ENCODE measurements around the gene DOHH. TPM values are rescaled to one million over a fixed set of nuclear protein-coding genes. Genes with fewer than 3 reads are reported as not detected.

DOHH gene
- total and polyA plus RNA-seq, 2 experiments from 2014 or later, result 19.0 to 34.7 TPM

DNA sequence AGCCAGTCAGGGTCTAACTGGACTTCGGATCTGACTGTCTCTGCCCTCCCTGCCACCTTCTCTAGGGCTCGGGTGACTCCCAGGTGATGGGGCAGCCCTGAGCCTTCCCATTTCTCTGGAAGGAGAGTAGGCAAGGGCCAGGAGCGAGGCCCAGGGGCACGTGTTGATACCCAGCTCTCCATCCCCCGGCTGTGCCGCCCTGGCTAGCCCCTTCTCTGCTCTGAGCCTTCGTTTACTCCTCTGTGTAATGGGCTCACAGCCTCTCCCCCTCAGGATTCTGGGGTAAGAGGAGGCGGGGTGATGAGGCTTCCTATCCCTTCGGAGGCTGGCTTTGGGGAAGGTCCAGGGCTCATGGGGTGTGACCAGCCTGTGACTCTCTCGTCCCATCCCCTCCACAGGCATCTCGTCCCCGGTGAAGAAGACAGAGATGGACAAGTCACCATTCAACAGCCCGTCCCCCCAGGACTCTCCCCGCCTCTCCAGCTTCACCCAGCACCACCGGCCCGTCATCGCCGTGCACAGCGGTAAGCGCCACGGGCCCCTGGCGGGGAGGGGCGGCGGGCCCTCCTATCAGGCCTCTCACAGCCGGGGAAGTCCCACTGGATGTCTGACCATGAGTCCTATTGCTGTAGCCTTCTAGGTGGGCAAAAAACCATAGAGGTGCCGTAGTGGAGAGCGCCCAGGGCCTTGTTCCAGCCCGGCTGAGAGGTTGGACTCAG is 51.7 kb downstream of the DOHH start:
- no peaks in the 10 kb centered on the region for H3K36me3 ChIP-seq (ENCODE audit: insufficient read depth)
- no peak overlapping the region for H3K4me3 Mint-ChIP-seq
- DNase-seq (ENCODE audit: low spot score) (no peak), ATAC-seq (no peak)
- H3K79me2 ChIP-seq (replicated peaks; ENCODE audit: insufficient read depth), result no peaks in the 10 kb centered on the region
- no peaks in the 10 kb centered on the region for H3K36me3 Mint-ChIP-seq (ENCODE audit: low read depth)
- H3K4me3 ChIP-seq, result no peak overlapping the region
- no peaks in the 10 kb centered on the region for H4K20me1 ChIP-seq (replicated peaks; ENCODE audit: insufficient read depth)
- H2AFZ ChIP-seq, result no peak overlapping the region
- peaks cover 6% of the 10 kb centered on the region; the same call in 1 of the 2 replicates for H3K4me1 ChIP-seq (ENCODE audit: insufficient read depth)
- H3K9me3 Mint-ChIP-seq, result no peaks in the 10 kb centered on the region; the same call in 2 of the 3 replicates
- H3K27ac Mint-ChIP-seq, result no peak overlapping the region
- H3K9me2 ChIP-seq (ENCODE audit: insufficient read depth), result no peaks in the 10 kb centered on the region
- H3K4me2 ChIP-seq, result no peak overlapping the region
- H3K27ac ChIP-seq (ENCODE audit: low read depth), result no peak overlapping the region
- TF ChIP-seq ZNF462 (CRISPR knock-in tag; IDR thresholded peaks at IDR 0.05), result no peak
- no peak for TF ChIP-seq NANOG (IDR thresholded peaks at IDR 0.05; ENCODE audit: borderline replicate concordance)
- no peak for TF ChIP-seq REST (IDR thresholded peaks at IDR 0.05; ENCODE audit: unreplicated experiment)
- TF ChIP-seq EZH2phosphoT487 (IDR thresholded peaks at IDR 0.05; ENCODE audit: unreplicated experiment), result no peak
- no peak for TF ChIP-seq POLR2AphosphoS5 (IDR thresholded peaks at IDR 0.05; ENCODE audit: low read depth)
- no peak for TF ChIP-seq ZNF331 (CRISPR knock-in tag; IDR thresholded peaks at IDR 0.05; ENCODE audit: low read depth)
- no peak for TF ChIP-seq EZH2 (IDR thresholded peaks at IDR 0.05; ENCODE audit: low read depth, unreplicated experiment)
- TF ChIP-seq JUNB (IDR thresholded peaks at IDR 0.05; ENCODE audit: unreplicated experiment), result no peak
- TF ChIP-seq CREB1 (CRISPR knock-in tag; IDR thresholded peaks at IDR 0.05; ENCODE audit: low read depth), result no peak
- TF ChIP-seq ZNF114 (CRISPR knock-in tag; IDR thresholded peaks at IDR 0.05), result no peak
- TF ChIP-seq, protein P1, sequence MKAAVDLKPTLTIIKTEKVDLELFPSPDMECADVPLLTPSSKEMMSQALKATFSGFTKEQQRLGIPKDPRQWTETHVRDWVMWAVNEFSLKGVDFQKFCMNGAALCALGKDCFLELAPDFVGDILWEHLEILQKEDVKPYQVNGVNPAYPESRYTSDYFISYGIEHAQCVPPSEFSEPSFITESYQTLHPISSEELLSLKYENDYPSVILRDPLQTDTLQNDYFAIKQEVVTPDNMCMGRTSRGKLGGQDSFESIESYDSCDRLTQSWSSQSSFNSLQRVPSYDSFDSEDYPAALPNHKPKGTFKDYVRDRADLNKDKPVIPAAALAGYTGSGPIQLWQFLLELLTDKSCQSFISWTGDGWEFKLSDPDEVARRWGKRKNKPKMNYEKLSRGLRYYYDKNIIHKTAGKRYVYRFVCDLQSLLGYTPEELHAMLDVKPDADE (IDR thresholded peaks at IDR 0.05), result no peak
- TF ChIP-seq STAT1 (IDR thresholded peaks at IDR 0.05; ENCODE audit: unreplicated experiment), result no peak
- TF ChIP-seq, protein P2, sequence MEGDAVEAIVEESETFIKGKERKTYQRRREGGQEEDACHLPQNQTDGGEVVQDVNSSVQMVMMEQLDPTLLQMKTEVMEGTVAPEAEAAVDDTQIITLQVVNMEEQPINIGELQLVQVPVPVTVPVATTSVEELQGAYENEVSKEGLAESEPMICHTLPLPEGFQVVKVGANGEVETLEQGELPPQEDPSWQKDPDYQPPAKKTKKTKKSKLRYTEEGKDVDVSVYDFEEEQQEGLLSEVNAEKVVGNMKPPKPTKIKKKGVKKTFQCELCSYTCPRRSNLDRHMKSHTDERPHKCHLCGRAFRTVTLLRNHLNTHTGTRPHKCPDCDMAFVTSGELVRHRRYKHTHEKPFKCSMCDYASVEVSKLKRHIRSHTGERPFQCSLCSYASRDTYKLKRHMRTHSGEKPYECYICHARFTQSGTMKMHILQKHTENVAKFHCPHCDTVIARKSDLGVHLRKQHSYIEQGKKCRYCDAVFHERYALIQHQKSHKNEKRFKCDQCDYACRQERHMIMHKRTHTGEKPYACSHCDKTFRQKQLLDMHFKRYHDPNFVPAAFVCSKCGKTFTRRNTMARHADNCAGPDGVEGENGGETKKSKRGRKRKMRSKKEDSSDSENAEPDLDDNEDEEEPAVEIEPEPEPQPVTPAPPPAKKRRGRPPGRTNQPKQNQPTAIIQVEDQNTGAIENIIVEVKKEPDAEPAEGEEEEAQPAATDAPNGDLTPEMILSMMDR (conservative IDR thresholded peaks at IDR 0.05; ENCODE audit: low read depth in 2 of 2), result no peak
- no peaks in the 10 kb centered on the region for H3K27me3 ChIP-seq (ENCODE audit: insufficient read depth)
- H3K27me3 Mint-ChIP-seq (ENCODE audit: insufficient read depth, low read depth, poor library complexity), result peaks cover 11% of the 10 kb centered on the region
- peaks cover 10% of the 10 kb centered on the region for H3K4me1 Mint-ChIP-seq
- peaks cover 5% of the 10 kb centered on the region for H3F3A ChIP-seq (replicated peaks; ENCODE audit: low read depth)
